Panc1 (cell line): ENCODE data around the gene TBATA. TPM values are rescaled to one million over a fixed set of nuclear protein-coding genes. Genes with fewer than 3 reads are reported as not detected.

ENCODE experiments used
- ATAC-seq: fragments of 200-7000 bp; cut with Tn5 transposase; 2 replicates; pipeline ENCODE4 v1.9.1; 2020; ENCODE audit warnings: mild to moderate bottlenecking, moderate library complexity
- BruUV-seq: library from RNA; stranded (reverse); fragments of 400-500 nt; replicated peaks from 2 replicates; lab custom pipeline; 2021; lab: Mats Ljungman, UMichigan
- CTCF ChIA-PET: fragments of 300-600 bp; sonication (Branson Sonifier 250); formaldehyde crosslinking; loops from one replicate; lab custom pipeline; 2022; ENCODE audit warnings: antibody characterized with exemption; lab: Charles Lee
- POLR2A ChIA-PET: fragments of 300-600 bp; sonication (Branson Sonifier 250); formaldehyde crosslinking; loops from one replicate; lab custom pipeline; 2022; ENCODE audit warnings: antibody characterized with exemption; lab: Charles Lee
- DNase-seq: peaks from one replicate; pipeline ENCODE4 v3.0.0-alpha.2; 2010; ENCODE audit warnings: low read depth, low spot score
- H3K27ac ChIP-seq: 2 replicates; pipeline ENCODE4 v1.5.1; 2011; ENCODE audit warnings: mild to moderate bottlenecking, low read length, inconsistent platforms
- H3K27me3 ChIP-seq: fragments of 200-500 bp; sonication (Bioruptor generic); 2 replicates; pipeline ENCODE4 v1.6.0; 2014; ENCODE audit warnings: low read length, inconsistent platforms; ENCODE audit not compliant: control insufficient read depth, insufficient read depth
- H3K36me3 ChIP-seq: fragments of 200-500 bp; sonication (Bioruptor generic); 2 replicates; pipeline ENCODE4 v1.5.1; 2014; ENCODE audit warnings: inconsistent platforms, mild to moderate bottlenecking, low read length, moderate library complexity; ENCODE audit not compliant: control insufficient read depth, insufficient read depth
- H3K4me1 ChIP-seq: 2 replicates; pipeline ENCODE4 v1.5.1; 2011; ENCODE audit warnings: inconsistent platforms, mild to moderate bottlenecking, low read length, moderate library complexity; ENCODE audit not compliant: control insufficient read depth, insufficient read depth
- H3K4me3 ChIP-seq, 2 experiments: 2 replicates each; pipeline ENCODE4 v1.5.1; 2011 to 2012; ENCODE audit warnings: low read depth in 2 of 2, low read length in 2 of 2, mild to moderate bottlenecking in 2 of 2, inconsistent platforms in 1 of 2, moderate library complexity in 1 of 2
- H3K9me3 ChIP-seq: fragments of 200-500 bp; sonication (Bioruptor generic); 2 replicates; pipeline ENCODE4 v1.5.1; 2014; ENCODE audit warnings: low read depth, mild to moderate bottlenecking, inconsistent platforms, low read length, moderate library complexity; ENCODE audit not compliant: control insufficient read depth, insufficient read depth
- CTCF ChIP-seq: fragments of 450-650 bp; IDR thresholded peaks from 2 replicates; pipeline ENCODE4 v1.5.1; 2017; ENCODE audit warnings: mild to moderate bottlenecking
- POLR2AphosphoS5 ChIP-seq: IDR thresholded peaks from 2 replicates; pipeline ENCODE4 v1.6.1; 2012; ENCODE audit warnings: mild to moderate bottlenecking, low read depth, low read length, moderate library complexity
- SIN3A ChIP-seq: IDR thresholded peaks from 2 replicates; pipeline ENCODE4 v1.6.1; 2012; ENCODE audit warnings: low read depth, mild to moderate bottlenecking, low read length, moderate library complexity, borderline replicate concordance; ENCODE audit not compliant: insufficient read depth
- TCF7L2 ChIP-seq: IDR thresholded peaks from 2 replicates; pipeline ENCODE4 v1.6.1; 2011; ENCODE audit warnings: mild to moderate bottlenecking, low read depth, low read length, inconsistent platforms
- in situ Hi-C: cut with HindIII; loops from 2 replicates; pipeline ENCODE4 v1.10.0; 2016; ENCODE audit warnings: low sequenced_read_pairs, low pct_unique_long_range_greater_than_20kb
- intact Hi-C: fragments of 100-400 bp; cut with micrococcal nuclease; formaldehyde crosslinking; loops from one replicate; pipeline ENCODE4 v1.10.0; 2022; ENCODE audit not compliant: unreplicated experiment
- total RNA-seq: library from RNA; stranded (reverse); gene quantifications from one replicate; pipeline ENCODE4 v1.2.1, GENCODE V29; 2021; ENCODE audit not compliant: unreplicated experiment
- TF ChIP-seq, protein P1 (sequence below), 2 experiments: IDR thresholded peaks; 2 replicates each; pipeline ENCODE4 v1.6.1; 2011 to 2012; ENCODE audit warnings: low read depth in 2 of 2, control low read depth in 1 of 2, low read length in 1 of 2, mild to moderate bottlenecking in 1 of 2, moderate library complexity in 1 of 2; ENCODE audit not compliant: insufficient read depth in 1 of 2

The TBATA gene
- total RNA-seq, 1 experiment from 2014 or later = not detected

- no peaks in the 10 kb centered on the region for H3K27me3 ChIP-seq
- in situ Hi-C loops (no loop called here), intact Hi-C loops (no loop called here)
- no peak for DNase-seq
- ATAC-seq = no peak
- no peak for TF ChIP-seq SIN3A
- TF ChIP-seq, protein P1, sequence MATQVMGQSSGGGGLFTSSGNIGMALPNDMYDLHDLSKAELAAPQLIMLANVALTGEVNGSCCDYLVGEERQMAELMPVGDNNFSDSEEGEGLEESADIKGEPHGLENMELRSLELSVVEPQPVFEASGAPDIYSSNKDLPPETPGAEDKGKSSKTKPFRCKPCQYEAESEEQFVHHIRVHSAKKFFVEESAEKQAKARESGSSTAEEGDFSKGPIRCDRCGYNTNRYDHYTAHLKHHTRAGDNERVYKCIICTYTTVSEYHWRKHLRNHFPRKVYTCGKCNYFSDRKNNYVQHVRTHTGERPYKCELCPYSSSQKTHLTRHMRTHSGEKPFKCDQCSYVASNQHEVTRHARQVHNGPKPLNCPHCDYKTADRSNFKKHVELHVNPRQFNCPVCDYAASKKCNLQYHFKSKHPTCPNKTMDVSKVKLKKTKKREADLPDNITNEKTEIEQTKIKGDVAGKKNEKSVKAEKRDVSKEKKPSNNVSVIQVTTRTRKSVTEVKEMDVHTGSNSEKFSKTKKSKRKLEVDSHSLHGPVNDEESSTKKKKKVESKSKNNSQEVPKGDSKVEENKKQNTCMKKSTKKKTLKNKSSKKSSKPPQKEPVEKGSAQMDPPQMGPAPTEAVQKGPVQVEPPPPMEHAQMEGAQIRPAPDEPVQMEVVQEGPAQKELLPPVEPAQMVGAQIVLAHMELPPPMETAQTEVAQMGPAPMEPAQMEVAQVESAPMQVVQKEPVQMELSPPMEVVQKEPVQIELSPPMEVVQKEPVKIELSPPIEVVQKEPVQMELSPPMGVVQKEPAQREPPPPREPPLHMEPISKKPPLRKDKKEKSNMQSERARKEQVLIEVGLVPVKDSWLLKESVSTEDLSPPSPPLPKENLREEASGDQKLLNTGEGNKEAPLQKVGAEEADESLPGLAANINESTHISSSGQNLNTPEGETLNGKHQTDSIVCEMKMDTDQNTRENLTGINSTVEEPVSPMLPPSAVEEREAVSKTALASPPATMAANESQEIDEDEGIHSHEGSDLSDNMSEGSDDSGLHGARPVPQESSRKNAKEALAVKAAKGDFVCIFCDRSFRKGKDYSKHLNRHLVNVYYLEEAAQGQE (IDR thresholded peaks at IDR 0.05; ENCODE audit: insufficient read depth in 1 of 2, low read depth in 2 of 2, low read length in 1 of 2) = no peak
- no peak for TF ChIP-seq POLR2AphosphoS5
- no peak for TF ChIP-seq CTCF
- no peak for TF ChIP-seq TCF7L2
- no peaks in the 10 kb centered on the region for H3K36me3 ChIP-seq
- CTCF ChIA-PET = no interaction called here
- H3K4me1 ChIP-seq = no peaks in the 10 kb centered on the region
- BruUV-seq = no TSS peak
- no peaks in the 10 kb centered on the region for H3K9me3 ChIP-seq
- no peak overlapping the region for H3K4me3 ChIP-seq
- no peak overlapping the region for H3K27ac ChIP-seq
- POLR2A ChIA-PET = no interaction called here
Observed at GRCh38 chr10:70774810-70775678, 10.1 kb downstream of the TBATA start.

DNA sequence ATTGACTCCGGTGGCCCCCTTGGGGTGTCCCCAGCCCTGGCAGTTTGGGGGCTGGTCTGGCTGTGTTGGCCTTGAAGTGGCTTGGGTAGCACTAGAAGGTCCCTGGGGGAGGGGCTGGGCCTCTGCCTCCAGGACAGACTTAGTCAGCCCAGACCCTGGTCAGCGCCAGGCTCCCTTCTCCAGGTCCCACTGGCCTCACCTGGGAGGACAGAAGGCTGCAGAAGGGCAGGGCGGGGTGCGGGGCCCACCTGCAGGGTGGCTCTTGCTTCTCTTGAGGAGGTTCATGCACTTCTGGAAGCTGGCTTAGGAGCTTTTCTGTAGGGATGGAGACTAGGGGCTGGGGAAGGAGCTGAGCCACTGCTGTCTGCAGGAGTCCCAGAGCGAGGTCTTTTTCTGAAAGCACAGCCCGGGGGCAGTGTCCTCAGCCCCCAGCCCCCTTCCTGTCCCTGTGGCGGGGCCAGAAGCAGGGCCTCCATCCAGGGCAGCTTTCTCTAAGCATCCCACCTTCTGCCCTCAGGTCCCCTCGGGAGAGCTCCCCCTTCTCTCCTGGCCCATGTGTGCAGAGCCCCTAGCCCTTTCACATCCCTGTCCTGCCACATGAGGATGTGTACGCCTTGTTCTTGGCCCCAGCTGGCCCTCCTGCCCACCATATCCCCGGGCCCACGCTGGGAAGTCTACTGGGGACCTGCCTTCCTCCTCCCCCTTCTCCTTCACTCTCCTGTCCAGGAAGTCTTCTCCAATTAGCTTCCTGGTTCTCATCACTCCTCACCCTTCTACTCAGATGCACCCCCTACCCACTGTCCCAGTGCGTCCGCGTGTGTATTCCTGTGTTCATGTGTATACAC is 11.0 kb downstream of the TBATA start:
- no peaks in the 10 kb centered on the region for H3K9me3 ChIP-seq
- BruUV-seq = no TSS peak
- in situ Hi-C loops (no loop called here), intact Hi-C loops (no loop called here)
- TF ChIP-seq, protein P1 (IDR thresholded peaks at IDR 0.05; ENCODE audit: insufficient read depth in 1 of 2, low read depth in 2 of 2, low read length in 1 of 2) = no peak
- no peak for TF ChIP-seq TCF7L2
- TF ChIP-seq SIN3A = no peak
- TF ChIP-seq CTCF = no peak
- no peak for TF ChIP-seq POLR2AphosphoS5
- no peak overlapping the region for H3K4me3 ChIP-seq
- no peak overlapping the region for H3K27ac ChIP-seq
- H3K27me3 ChIP-seq = no peaks in the 10 kb centered on the region
- H3K4me1 ChIP-seq = no peaks in the 10 kb centered on the region
- ATAC-seq (no peak), DNase-seq (no peak)
- POLR2A ChIA-PET = no interaction called here
- no peaks in the 10 kb centered on the region for H3K36me3 ChIP-seq
- CTCF ChIA-PET = interaction anchor here (0.6 kb wide), 2 partner anchors 19 to 1166 kb away, joined by 4 to 9 read pairs; no protein-coding TSS in a partner anchor
